Measurements from ENCODE around the gene CCND1. TPM values are rescaled to one million over a fixed set of nuclear protein-coding genes. Genes with fewer than 3 reads are reported as not detected.

The CCND1 gene
- total and polyA plus RNA-seq, 10 of the 15 experiments (the other 5 are each of a cell fraction or from before 2014, with no cell fraction given): 0.09 to 6.6 (median 0.59) TPM; not detected in 2

DNA sequence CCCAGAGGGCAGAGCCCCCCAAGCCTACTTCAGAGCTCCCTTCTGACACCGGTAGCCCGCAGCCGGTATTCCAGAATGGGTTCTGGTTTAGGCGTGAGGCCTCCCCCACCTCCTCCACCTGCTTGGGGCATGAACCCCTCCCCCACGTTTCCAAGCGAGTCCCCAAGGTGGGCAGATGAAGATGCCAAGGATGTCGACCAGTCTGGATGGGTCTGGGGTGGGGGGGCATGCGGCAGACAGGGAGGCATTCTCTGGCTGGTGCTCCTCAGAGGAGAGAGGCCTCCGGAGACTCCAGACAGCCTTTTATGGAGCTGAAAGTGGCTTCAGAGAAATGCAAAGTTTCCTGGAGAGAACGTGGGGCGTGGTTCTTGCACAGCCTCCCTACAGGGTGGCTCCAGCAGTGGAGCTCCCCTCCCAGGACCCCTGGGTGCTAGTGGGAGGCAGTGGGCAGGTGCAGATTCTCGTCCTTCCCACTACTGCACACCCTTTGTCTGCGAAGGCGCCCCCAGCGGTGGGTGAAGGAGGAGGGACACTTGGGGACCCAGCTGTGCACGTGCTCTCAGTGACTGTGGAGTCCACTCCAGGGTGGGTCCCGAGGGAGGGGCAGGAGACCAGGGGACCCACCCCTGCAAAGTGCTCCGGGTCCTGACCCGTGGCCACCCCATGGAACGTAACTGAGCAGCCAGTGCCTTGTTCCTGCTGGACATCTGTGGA, 4.2 kb downstream of the CCND1 start:
- FAIRE-seq (no peak), DNase-seq (ENCODE audit: low read depth, low spot score) (no peak), ATAC-seq (no peak)
- ChIA-PET SMC1A (ENCODE audit: uncharacterized antibody, unreplicated experiment) (interaction anchor here (0.6 to 3.3 kb wide), 5 partner anchors 353 to 593 kb away, joined by 3 to 10 read pairs (median 4); no protein-coding TSS in a partner anchor), RAD21 (ENCODE audit: unreplicated experiment) (interaction anchor here (1.5 kb wide), 1 partner anchor 352 kb away, joined by 4 read pairs; no protein-coding TSS in a partner anchor), CTCF (interaction anchor here (1.0 to 4.4 kb wide), 5 partner anchors 25 to 544 kb away, joined by 3 to 37 read pairs (median 9); no protein-coding TSS in a partner anchor), POLR2A (interaction anchor here (0.6 kb wide), 1 partner anchor 92 kb away, joined by 4 read pairs; no protein-coding TSS in a partner anchor)
- Histone ChIP-seq H4K20me1 (ENCODE audit: control insufficient read depth, insufficient read depth) (no peaks in the 10 kb centered on the region), H3K4me1 (ENCODE audit: control insufficient read depth, insufficient read depth, low read length) (peaks cover 3% of the 10 kb centered on the region), H3K4me2 (ENCODE audit: control insufficient read depth, insufficient read depth) (no peak overlapping the region), H3K27ac (ENCODE audit: control insufficient read depth, insufficient read depth) (no peak overlapping the region), H2AFZ (ENCODE audit: control insufficient read depth, low read depth, low read length) (no peak overlapping the region), H3K79me2 (ENCODE audit: control insufficient read depth, insufficient read depth, low read length) (no peaks in the 10 kb centered on the region), H3K9me3 (replicated peaks; ENCODE audit: control insufficient read depth, insufficient read depth, low read length) (no peaks in the 10 kb centered on the region), H3K9ac (ENCODE audit: control insufficient read depth, insufficient read depth, low read length) (no peak overlapping the region), H3K4me3 (no peak overlapping the region), H3K27me3 (replicated peaks in 1 of 2; ENCODE audit: control insufficient read depth in 2 of 2, insufficient read depth in 2 of 2, low read length in 1 of 2) (peaks cover 6 to 10% of the 10 kb centered on the region in 2 experiments), H3K36me3 (ENCODE audit: control insufficient read depth in 2 of 2, insufficient read depth in 2 of 2, low read length in 1 of 2) (no peaks in the 10 kb centered on the region)
- TF ChIP-seq NRF1 (conservative IDR thresholded peaks at IDR 0.05; ENCODE audit: low read depth, low read length) (no peak), CBX5 (IDR thresholded peaks at IDR 0.05; ENCODE audit: low read depth) (no peak), STAT3 (IDR thresholded peaks at IDR 0.05; ENCODE audit: low read depth, low read length) (no peak), IKZF1 (conservative IDR thresholded peaks at IDR 0.05) (no peak), RAD21 (IDR thresholded peaks at IDR 0.05; ENCODE audit: insufficient read depth, low read depth, low read length) (no peak), CHD2 (IDR thresholded peaks at IDR 0.05; ENCODE audit: borderline replicate concordance, low read depth, low read length) (no peak), NFYA (IDR thresholded peaks at IDR 0.05; ENCODE audit: borderline replicate concordance, low read depth, low read length) (no peak), NBN (IDR thresholded peaks at IDR 0.05) (no peak), POLR2AphosphoS2 (IDR thresholded peaks at IDR 0.05; ENCODE audit: low read depth, low read length) (no peak)
- TF ChIP-seq, protein P1, sequence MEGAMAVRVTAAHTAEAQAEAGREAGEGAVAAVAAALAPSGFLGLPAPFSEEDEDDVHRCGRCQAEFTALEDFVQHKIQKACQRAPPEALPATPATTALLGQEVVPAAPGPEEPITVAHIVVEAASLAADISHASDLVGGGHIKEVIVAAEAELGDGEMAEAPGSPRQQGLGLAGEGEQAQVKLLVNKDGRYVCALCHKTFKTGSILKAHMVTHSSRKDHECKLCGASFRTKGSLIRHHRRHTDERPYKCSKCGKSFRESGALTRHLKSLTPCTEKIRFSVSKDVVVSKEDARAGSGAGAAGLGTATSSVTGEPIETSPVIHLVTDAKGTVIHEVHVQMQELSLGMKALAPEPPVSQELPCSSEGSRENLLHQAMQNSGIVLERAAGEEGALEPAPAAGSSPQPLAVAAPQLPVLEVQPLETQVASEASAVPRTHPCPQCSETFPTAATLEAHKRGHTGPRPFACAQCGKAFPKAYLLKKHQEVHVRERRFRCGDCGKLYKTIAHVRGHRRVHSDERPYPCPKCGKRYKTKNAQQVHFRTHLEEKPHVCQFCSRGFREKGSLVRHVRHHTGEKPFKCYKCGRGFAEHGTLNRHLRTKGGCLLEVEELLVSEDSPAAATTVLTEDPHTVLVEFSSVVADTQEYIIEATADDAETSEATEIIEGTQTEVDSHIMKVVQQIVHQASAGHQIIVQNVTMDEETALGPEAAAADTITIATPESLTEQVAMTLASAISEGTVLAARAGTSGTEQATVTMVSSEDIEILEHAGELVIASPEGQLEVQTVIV (IDR thresholded peaks at IDR 0.05; ENCODE audit: borderline replicate concordance, partially characterized antibody): no peak
- TF ChIP-seq, protein P2, sequence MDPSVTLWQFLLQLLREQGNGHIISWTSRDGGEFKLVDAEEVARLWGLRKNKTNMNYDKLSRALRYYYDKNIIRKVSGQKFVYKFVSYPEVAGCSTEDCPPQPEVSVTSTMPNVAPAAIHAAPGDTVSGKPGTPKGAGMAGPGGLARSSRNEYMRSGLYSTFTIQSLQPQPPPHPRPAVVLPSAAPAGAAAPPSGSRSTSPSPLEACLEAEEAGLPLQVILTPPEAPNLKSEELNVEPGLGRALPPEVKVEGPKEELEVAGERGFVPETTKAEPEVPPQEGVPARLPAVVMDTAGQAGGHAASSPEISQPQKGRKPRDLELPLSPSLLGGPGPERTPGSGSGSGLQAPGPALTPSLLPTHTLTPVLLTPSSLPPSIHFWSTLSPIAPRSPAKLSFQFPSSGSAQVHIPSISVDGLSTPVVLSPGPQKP (IDR thresholded peaks at IDR 0.05; ENCODE audit: low read depth, low read length): no peak
- TF ChIP-seq, protein P3, sequence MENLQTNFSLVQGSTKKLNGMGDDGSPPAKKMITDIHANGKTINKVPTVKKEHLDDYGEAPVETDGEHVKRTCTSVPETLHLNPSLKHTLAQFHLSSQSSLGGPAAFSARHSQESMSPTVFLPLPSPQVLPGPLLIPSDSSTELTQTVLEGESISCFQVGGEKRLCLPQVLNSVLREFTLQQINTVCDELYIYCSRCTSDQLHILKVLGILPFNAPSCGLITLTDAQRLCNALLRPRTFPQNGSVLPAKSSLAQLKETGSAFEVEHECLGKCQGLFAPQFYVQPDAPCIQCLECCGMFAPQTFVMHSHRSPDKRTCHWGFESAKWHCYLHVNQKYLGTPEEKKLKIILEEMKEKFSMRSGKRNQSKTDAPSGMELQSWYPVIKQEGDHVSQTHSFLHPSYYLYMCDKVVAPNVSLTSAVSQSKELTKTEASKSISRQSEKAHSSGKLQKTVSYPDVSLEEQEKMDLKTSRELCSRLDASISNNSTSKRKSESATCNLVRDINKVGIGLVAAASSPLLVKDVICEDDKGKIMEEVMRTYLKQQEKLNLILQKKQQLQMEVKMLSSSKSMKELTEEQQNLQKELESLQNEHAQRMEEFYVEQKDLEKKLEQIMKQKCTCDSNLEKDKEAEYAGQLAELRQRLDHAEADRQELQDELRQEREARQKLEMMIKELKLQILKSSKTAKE (IDR thresholded peaks at IDR 0.05; ENCODE audit: low read depth, poor library complexity, severe bottlenecking): no peak
- TF ChIP-seq, protein P4, sequence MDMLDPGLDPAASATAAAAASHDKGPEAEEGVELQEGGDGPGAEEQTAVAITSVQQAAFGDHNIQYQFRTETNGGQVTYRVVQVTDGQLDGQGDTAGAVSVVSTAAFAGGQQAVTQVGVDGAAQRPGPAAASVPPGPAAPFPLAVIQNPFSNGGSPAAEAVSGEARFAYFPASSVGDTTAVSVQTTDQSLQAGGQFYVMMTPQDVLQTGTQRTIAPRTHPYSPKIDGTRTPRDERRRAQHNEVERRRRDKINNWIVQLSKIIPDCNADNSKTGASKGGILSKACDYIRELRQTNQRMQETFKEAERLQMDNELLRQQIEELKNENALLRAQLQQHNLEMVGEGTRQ (IDR thresholded peaks at IDR 0.05; ENCODE audit: borderline replicate concordance, low read depth, low read length): no peak
- in situ Hi-C loops (cut with MboI) (loop anchor here (5.0 kb wide), 1 partner anchor 353 kb away; the partner anchor contains the start of gene MYEOV), intact Hi-C loops (cut with micrococcal nuclease; ENCODE audit: unreplicated experiment) (loop anchor here (5.0 kb wide), 1 partner anchor 433 kb away; no protein-coding TSS in a partner anchor)
- BruUV-seq (replicated peaks): no TSS peak
- 57% methylated on average over 20 of the region's 20 CpGs for WGBS (ENCODE audit: insufficient coverage, insufficient replicate concordance, low lambda C conversion rate, missing lambda C conversion rate)
